ENCODE data around the gene PTGR3.
A peak's percentile ranks its signal among the peaks of the same experiment; 100 is the strongest.

PTGR3 gene

GRCh38 chr18:75165926-75166325 lies 43.0 kb downstream of the PTGR3 start:
- DNase-seq: no peak

GRCh38 chr18:75164479-75164878 lies 44.5 kb downstream of the PTGR3 start:
- DNase-seq: no peak

- DNase-seq: no peak
These were observed 45.2 kb downstream of the PTGR3 start for GRCh38 chr18:75163736-75164135.

- no peak for DNase-seq
These were observed 46.0 kb downstream of the PTGR3 start for GRCh38 chr18:75162978-75163377.

- no peak for DNase-seq
These were observed 46.5 kb downstream of the PTGR3 start for GRCh38 chr18:75162467-75162866.

- DNase-seq: peak; percentile 18
These were observed 47.5 kb downstream of the PTGR3 start for GRCh38 chr18:75161256-75162028.

GRCh38 chr18:75160364-75160763 lies 48.6 kb downstream of the PTGR3 start:
- DNase-seq: no peak

GRCh38 chr18:75159646-75160356 lies 49.1 kb downstream of the PTGR3 start:
- DNase-seq: no peak

- no peak for DNase-seq
These were observed 49.8 kb downstream of the PTGR3 start for GRCh38 chr18:75159238-75159518.
